OCI-LY1 (cell line): Measurements from ENCODE around the gene EIF3M.

Experiments used
- H2AFZ ChIP-seq: fragments of 200-600 bp; sonication (generic), shearing (Covaris generic); 2 replicates; pipeline ENCODE4 v1.6.0; 2014; ENCODE audit warnings: antibody characterized with exemption, mild to moderate bottlenecking, low read length
- H3F3A ChIP-seq: fragments of 200-600 bp; sonication (generic), shearing (Covaris generic); 2 replicates; pipeline ENCODE4 v1.6.0; 2014; ENCODE audit warnings: mild to moderate bottlenecking, antibody characterized with exemption, low read length, moderate library complexity; ENCODE audit not compliant: insufficient read depth
- H3K27ac ChIP-seq: fragments of 200-600 bp; sonication (generic); 2 replicates; pipeline ENCODE4 v1.5.1; 2014; ENCODE audit warnings: low read length, mixed run types, mild to moderate bottlenecking, low read depth; ENCODE audit not compliant: poor library complexity, severe bottlenecking
- H3K27me3 ChIP-seq: fragments of 200-600 bp; sonication (generic); 2 replicates; pipeline ENCODE4 v1.6.0; 2014; ENCODE audit warnings: antibody characterized with exemption, mild to moderate bottlenecking, low read length, moderate library complexity; ENCODE audit not compliant: insufficient read depth
- H3K36me3 ChIP-seq: fragments of 200-600 bp; sonication (generic); 2 replicates; pipeline ENCODE4 v1.6.1; 2014; ENCODE audit warnings: mild to moderate bottlenecking, antibody characterized with exemption, low read length, moderate library complexity, mixed read lengths; ENCODE audit not compliant: insufficient read depth
- H3K4me1 ChIP-seq: fragments of 200-600 bp; sonication (generic); 2 replicates; pipeline ENCODE4 v1.5.1; 2014; ENCODE audit warnings: mild to moderate bottlenecking, low read length, moderate library complexity; ENCODE audit not compliant: insufficient read depth, severe bottlenecking
- H3K4me2 ChIP-seq: fragments of 200-600 bp; sonication (generic), shearing (Covaris generic); 2 replicates; pipeline ENCODE4 v1.6.1; 2014; ENCODE audit warnings: low read length
- H3K4me3 ChIP-seq: fragments of 200-600 bp; sonication (generic); 2 replicates; pipeline ENCODE4 v1.5.1; 2014; ENCODE audit warnings: low read length, low read depth, mild to moderate bottlenecking, mixed read lengths; ENCODE audit not compliant: poor library complexity, severe bottlenecking
- H3K79me2 ChIP-seq: fragments of 200-600 bp; shearing (Covaris generic); 2 replicates; pipeline ENCODE4 v1.6.1; 2016; ENCODE audit warnings: mixed run types, low read length, mixed read lengths; ENCODE audit not compliant: insufficient read depth
- H3K9ac ChIP-seq: fragments of 200-600 bp; sonication (generic), shearing (Covaris generic); 2 replicates; pipeline ENCODE4 v1.6.1; 2014; ENCODE audit warnings: mild to moderate bottlenecking, low read length, mixed read lengths
- H3K9me2 ChIP-seq: fragments of 200-600 bp; sonication (generic), shearing (Covaris generic); 2 replicates; pipeline ENCODE4 v1.6.1; 2014; ENCODE audit warnings: low read depth, mild to moderate bottlenecking, low read length, mixed read lengths
- H3K9me3 ChIP-seq: fragments of 200-600 bp; shearing (Covaris generic); 2 replicates; pipeline ENCODE4 v1.6.1; 2014; ENCODE audit warnings: low read length, mixed read lengths
- H4K20me1 ChIP-seq: fragments of 200-600 bp; sonication (generic), shearing (Covaris generic); 2 replicates; pipeline ENCODE4 v1.6.0; 2016; ENCODE audit warnings: mild to moderate bottlenecking, low read length; ENCODE audit not compliant: insufficient read depth
- CTCF ChIP-seq: fragments of 200-600 bp; sonication (generic), shearing (Covaris generic); IDR thresholded peaks from 2 replicates; pipeline ENCODE4 v1.5.1; 2017; ENCODE audit warnings: mild to moderate bottlenecking, antibody characterized with exemption, low read length, moderate library complexity, mixed read lengths
- EZH2 ChIP-seq: fragments of 200-600 bp; sonication (generic), shearing (Covaris generic); IDR thresholded peaks from 2 replicates; pipeline ENCODE4 v1.8.0; 2017; ENCODE audit warnings: borderline replicate concordance, mixed run types, mild to moderate bottlenecking, antibody characterized with exemption, low read length, moderate library complexity, mixed read lengths

Gene EIF3M

GRCh38 chr11:32550207-32550606 lies 33.4 kb upstream of the EIF3M start:
- Histone ChIP-seq H3K4me2 (no peak overlapping the region), H3K9me2 (no peaks in the 10 kb centered on the region), H3K27ac (no peak overlapping the region), H4K20me1 (no peaks in the 10 kb centered on the region), H3F3A (no peaks in the 10 kb centered on the region), H3K4me1 (no peaks in the 10 kb centered on the region), H3K36me3 (no peaks in the 10 kb centered on the region), H3K27me3 (0 out of 2 replicates have a peak, but pooled peaks cover 3% of the 10 kb centered on the region), H3K4me3 (no peak overlapping the region), H3K79me2 (no peaks in the 10 kb centered on the region), H2AFZ (no peak overlapping the region), H3K9me3 (no peaks in the 10 kb centered on the region), H3K9ac (no peak overlapping the region)
- no peak for TF ChIP-seq CTCF
- TF ChIP-seq EZH2: no peak

- H3K79me2 ChIP-seq: no peaks in the 10 kb centered on the region
- H2AFZ ChIP-seq: no peak overlapping the region
- H3K4me3 ChIP-seq: no peak overlapping the region
- H3K9me3 ChIP-seq: no peaks in the 10 kb centered on the region
- no peaks in the 10 kb centered on the region for H3K36me3 ChIP-seq
- no peak overlapping the region for H3K9ac ChIP-seq
- H3K4me1 ChIP-seq: no peaks in the 10 kb centered on the region
- TF ChIP-seq CTCF: no peak
- no peak for TF ChIP-seq EZH2
- no peaks in the 10 kb centered on the region for H3F3A ChIP-seq
- H3K9me2 ChIP-seq: no peaks in the 10 kb centered on the region
- H3K27me3 ChIP-seq: peaks cover 3% of the 10 kb centered on the region; the same call in 1 of the 2 replicates
- no peaks in the 10 kb centered on the region for H4K20me1 ChIP-seq
- H3K4me2 ChIP-seq: no peak overlapping the region
- no peak overlapping the region for H3K27ac ChIP-seq
Measured at GRCh38 chr11:32555091-32555490, 28.5 kb upstream of the EIF3M start.

GRCh38 chr11:32555895-32556294 lies 27.7 kb upstream of the EIF3M start:
- H3K9ac ChIP-seq: no peak overlapping the region
- no peak for TF ChIP-seq CTCF
- no peak for TF ChIP-seq EZH2
- no peaks in the 10 kb centered on the region for H4K20me1 ChIP-seq
- no peak overlapping the region for H3K4me3 ChIP-seq
- H3K36me3 ChIP-seq: no peaks in the 10 kb centered on the region
- no peaks in the 10 kb centered on the region for H3K9me2 ChIP-seq
- H3K4me1 ChIP-seq: no peaks in the 10 kb centered on the region
- H3K27me3 ChIP-seq: peaks cover 3% of the 10 kb centered on the region; the same call in 1 of the 2 replicates
- no peaks in the 10 kb centered on the region for H3F3A ChIP-seq
- no peaks in the 10 kb centered on the region for H3K79me2 ChIP-seq
- H2AFZ ChIP-seq: no peak overlapping the region
- no peak overlapping the region for H3K4me2 ChIP-seq
- no peak overlapping the region for H3K27ac ChIP-seq
- H3K9me3 ChIP-seq: no peaks in the 10 kb centered on the region
